ENCODE measurements around the gene ARHGAP18. TPM values are rescaled to one million over a fixed set of nuclear protein-coding genes. Genes with fewer than 3 reads are reported as not detected.

Gene ARHGAP18
- total and polyA plus RNA-seq, 2 experiments from 2014 or later: 12.5 to 23.8 TPM

DNA sequence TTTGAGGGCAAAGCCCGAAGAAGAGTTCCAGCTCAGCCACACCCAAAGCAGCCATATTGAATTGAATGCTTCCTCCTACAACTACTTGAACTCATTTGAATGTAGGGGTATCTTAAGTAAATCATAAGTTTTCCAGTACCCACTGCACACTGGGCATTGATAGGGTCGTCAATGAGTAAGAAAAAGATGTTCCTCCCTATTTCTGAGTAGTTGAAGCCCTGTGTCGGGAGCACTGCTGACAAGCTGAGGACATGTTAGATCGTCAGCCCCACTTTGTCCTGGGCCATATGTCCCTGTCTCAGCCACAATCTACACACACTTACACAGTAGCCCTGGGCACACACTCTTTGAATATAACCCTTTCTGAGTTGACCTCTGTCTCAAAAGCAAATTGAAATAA is 105.7 kb downstream of the ARHGAP18 start:
- Histone ChIP-seq H3K4me1 (ENCODE audit: insufficient read depth) (peaks cover 14% of the 10 kb centered on the region), H3K36me3 (ENCODE audit: low read depth) (peaks cover 13% of the 10 kb centered on the region; the same call in 1 of the 2 replicates), H3K4me2 (ENCODE audit: unreplicated experiment) (no peak overlapping the region), H3K9me2 (ENCODE audit: insufficient read depth) (no peaks in the 10 kb centered on the region), H3K4me3 (no peak overlapping the region), H3F3A (ENCODE audit: insufficient read depth) (peaks cover 9% of the 10 kb centered on the region; the same call in 1 of the 2 replicates), H4K20me1 (ENCODE audit: insufficient read depth) (no peaks in the 10 kb centered on the region), H3K9me3 (ENCODE audit: low read depth) (no peaks in the 10 kb centered on the region), H3K27me3 (replicated peaks; ENCODE audit: insufficient read depth) (no peaks in the 10 kb centered on the region), H3K79me2 (ENCODE audit: insufficient read depth) (no peaks in the 10 kb centered on the region), H2AFZ (no peak overlapping the region), H3K9ac (no peak overlapping the region), H3K27ac (no peak overlapping the region)
- no peak for TF ChIP-seq EZH2phosphoT487 (IDR thresholded peaks at IDR 0.05; ENCODE audit: insufficient read depth, low read depth)
- WGBS, 2 experiments (ENCODE audit: low coverage in 1 of 2, low lambda C conversion rate in 2 of 2, missing lambda C conversion rate in 2 of 2): 96 to 100% methylated on average over 4 of the region's 4 CpGs
- in situ Hi-C loops (cut with MboI): loop anchor here (10.0 kb wide), 1 partner anchor 120 kb away; no protein-coding TSS in a partner anchor
- no peak for DNase-seq

DNA sequence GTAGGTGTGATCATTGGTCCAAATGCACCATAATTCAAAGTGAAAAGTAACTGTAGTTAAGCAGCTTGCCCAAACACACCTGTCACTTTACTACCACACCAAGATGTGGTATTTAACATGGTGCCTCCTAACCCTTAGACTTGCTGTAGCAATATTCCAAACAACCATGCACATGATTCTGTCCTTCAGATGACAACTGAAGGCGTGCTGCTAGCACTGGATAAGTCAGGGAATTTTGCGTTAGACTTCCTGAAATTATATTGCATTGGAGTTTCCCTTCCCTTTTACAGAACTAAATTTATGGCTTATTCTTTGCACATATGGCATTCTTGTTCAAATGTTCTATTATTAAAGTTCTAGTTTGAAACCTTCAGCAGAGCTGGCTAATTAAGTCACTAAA is 106.2 kb downstream of the ARHGAP18 start:
- no peaks in the 10 kb centered on the region for H3K27me3 ChIP-seq (replicated peaks; ENCODE audit: insufficient read depth)
- H3K9ac ChIP-seq: no peak overlapping the region
- H3K4me1 ChIP-seq (ENCODE audit: insufficient read depth): peaks cover 14% of the 10 kb centered on the region
- no peak overlapping the region for H3K4me2 ChIP-seq (ENCODE audit: unreplicated experiment)
- H3K4me3 ChIP-seq: no peak overlapping the region
- H3K36me3 ChIP-seq (ENCODE audit: low read depth): peaks cover 13% of the 10 kb centered on the region
- 97 to 100% methylated on average over 2 of the region's 2 CpGs for WGBS, 2 experiments (ENCODE audit: low coverage in 1 of 2, low lambda C conversion rate in 2 of 2, missing lambda C conversion rate in 2 of 2)
- no peak overlapping the region for H2AFZ ChIP-seq
- DNase-seq: no peak
- peaks cover 9% of the 10 kb centered on the region; the same call in 1 of the 2 replicates for H3F3A ChIP-seq (ENCODE audit: insufficient read depth)
- no peak overlapping the region for H3K27ac ChIP-seq
- no peaks in the 10 kb centered on the region for H3K9me3 ChIP-seq (ENCODE audit: low read depth)
- no peaks in the 10 kb centered on the region for H3K9me2 ChIP-seq (ENCODE audit: insufficient read depth)
- H3K79me2 ChIP-seq (ENCODE audit: insufficient read depth): no peaks in the 10 kb centered on the region
- TF ChIP-seq EZH2 (IDR thresholded peaks at IDR 0.05; ENCODE audit: insufficient read depth, poor library complexity, severe bottlenecking) (no peak), EZH2phosphoT487 (IDR thresholded peaks at IDR 0.05; ENCODE audit: insufficient read depth, low read depth) (no peak)
- in situ Hi-C loops (cut with MboI): loop anchor here (10.0 kb wide), 1 partner anchor 121 kb away; no protein-coding TSS in a partner anchor
- no peaks in the 10 kb centered on the region for H4K20me1 ChIP-seq (ENCODE audit: insufficient read depth)

DNA sequence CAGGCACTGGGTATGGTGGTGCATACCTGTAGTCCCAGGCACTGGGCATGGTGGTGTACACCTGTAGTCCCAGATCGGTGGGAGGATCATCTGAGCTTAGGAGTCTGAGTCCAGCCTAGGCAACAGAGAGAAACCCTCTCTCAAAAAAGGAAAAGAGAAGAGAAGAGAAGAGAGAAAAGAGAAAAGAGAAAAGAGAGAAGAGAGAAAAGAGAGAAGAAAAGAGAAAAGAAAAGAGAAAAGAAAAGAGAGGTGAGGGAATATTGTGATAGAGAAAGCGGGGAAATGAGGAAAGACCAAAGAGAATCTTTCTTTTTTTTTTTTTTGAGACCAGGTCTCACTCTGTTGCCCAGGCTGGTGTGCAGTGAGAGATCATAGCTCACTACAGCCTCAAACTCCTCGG is 108.7 kb downstream of the ARHGAP18 start:
- H3K36me3 ChIP-seq (ENCODE audit: low read depth): peaks cover 13% of the 10 kb centered on the region

GRCh38 chr6:129599467-129599866 is 110.5 kb downstream of the ARHGAP18 start:
- in situ Hi-C loops (cut with MboI): loop anchor here (10.0 kb wide), 1 partner anchor 425 kb away; no protein-coding TSS in a partner anchor
- Histone ChIP-seq H3K9ac (no peak overlapping the region), H3K9me2 (ENCODE audit: insufficient read depth) (no peaks in the 10 kb centered on the region), H3K27me3 (replicated peaks; ENCODE audit: insufficient read depth) (no peaks in the 10 kb centered on the region), H3K4me1 (ENCODE audit: insufficient read depth) (no peaks in the 10 kb centered on the region), H2AFZ (no peak overlapping the region), H3F3A (ENCODE audit: insufficient read depth) (no peaks in the 10 kb centered on the region), H3K4me2 (ENCODE audit: unreplicated experiment) (no peak overlapping the region), H3K79me2 (ENCODE audit: insufficient read depth) (no peaks in the 10 kb centered on the region), H3K4me3 (no peak overlapping the region), H3K36me3 (ENCODE audit: low read depth) (peaks cover 5% of the 10 kb centered on the region; the same call in 1 of the 2 replicates), H3K27ac (no peak overlapping the region), H3K9me3 (ENCODE audit: low read depth) (no peaks in the 10 kb centered on the region), H4K20me1 (ENCODE audit: insufficient read depth) (no peaks in the 10 kb centered on the region)
- DNase-seq: no peak
- WGBS, 2 experiments (ENCODE audit: low coverage in 1 of 2, low lambda C conversion rate in 2 of 2, missing lambda C conversion rate in 2 of 2): 78 to 80% methylated on average over 5 of the region's 5 CpGs
- TF ChIP-seq EZH2 (IDR thresholded peaks at IDR 0.05; ENCODE audit: insufficient read depth, poor library complexity, severe bottlenecking): no peak

More for the DNA sequence above, 108.7 kb downstream of the ARHGAP18 start:
- H3K9me3 ChIP-seq (ENCODE audit: low read depth): no peaks in the 10 kb centered on the region
- in situ Hi-C loops (cut with MboI): loop anchor here (10.0 kb wide), 1 partner anchor 123 kb away; no protein-coding TSS in a partner anchor
- H3K4me3 ChIP-seq: no peak overlapping the region
- no peaks in the 10 kb centered on the region for H4K20me1 ChIP-seq (ENCODE audit: insufficient read depth)
- no peak overlapping the region for H3K27ac ChIP-seq
- no peak overlapping the region for H2AFZ ChIP-seq
- no peaks in the 10 kb centered on the region for H3K27me3 ChIP-seq (replicated peaks; ENCODE audit: insufficient read depth)
- H3K79me2 ChIP-seq (ENCODE audit: insufficient read depth): no peaks in the 10 kb centered on the region
- no peaks in the 10 kb centered on the region for H3K4me1 ChIP-seq (ENCODE audit: insufficient read depth)
- H3K9ac ChIP-seq: no peak overlapping the region
- no peaks in the 10 kb centered on the region for H3K9me2 ChIP-seq (ENCODE audit: insufficient read depth)
- H3K4me2 ChIP-seq (ENCODE audit: unreplicated experiment): no peak overlapping the region
- TF ChIP-seq EZH2 (IDR thresholded peaks at IDR 0.05; ENCODE audit: insufficient read depth, poor library complexity, severe bottlenecking) (no peak), EZH2phosphoT487 (IDR thresholded peaks at IDR 0.05; ENCODE audit: insufficient read depth, low read depth) (no peak)
- no peaks in the 10 kb centered on the region for H3F3A ChIP-seq (ENCODE audit: insufficient read depth)
- no peak for DNase-seq
- 73 to 80% methylated on average over 3 of the region's 3 CpGs for WGBS, 2 experiments (ENCODE audit: low coverage in 1 of 2, low lambda C conversion rate in 2 of 2, missing lambda C conversion rate in 2 of 2)
